ENCODE data around the gene YPEL2.
A peak's percentile ranks its signal among the peaks of the same experiment; 100 is the strongest.

Gene YPEL2

DNA sequence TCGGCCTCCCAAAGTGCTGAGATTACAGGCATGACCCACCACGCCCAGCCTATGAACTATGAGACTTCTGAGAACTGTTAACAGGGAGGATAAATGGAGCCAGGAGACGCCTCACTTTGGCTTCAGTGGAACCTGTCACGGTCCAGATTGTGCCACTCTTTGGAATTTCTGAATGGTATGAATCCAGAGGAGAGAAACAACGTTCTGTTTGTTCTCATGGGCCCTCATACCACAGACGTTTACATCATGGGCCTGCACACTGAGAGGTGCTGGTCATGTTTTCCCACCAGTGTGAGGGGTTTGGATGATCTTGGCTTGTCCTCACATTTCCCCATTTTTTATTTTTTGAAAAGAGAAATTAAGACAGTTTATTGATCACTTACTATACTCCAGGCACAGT is 90.3 kb downstream of the YPEL2 start:
- Histone ChIP-seq H3K9ac (ENCODE audit: low read depth, low read length, poor library complexity, severe bottlenecking) (no peak overlapping the region), H3K4me2 (ENCODE audit: low read depth, low read length, poor library complexity, severe bottlenecking) (no peak overlapping the region), H3K27me3 (ENCODE audit: insufficient read depth, low read length, poor library complexity, severe bottlenecking) (no peaks in the 10 kb centered on the region), H3F3A (ENCODE audit: low read depth) (no peaks in the 10 kb centered on the region), H3K4me3 (ENCODE audit: low read length, poor library complexity, severe bottlenecking) (no peak overlapping the region), H2AFZ (ENCODE audit: low read length) (no peak overlapping the region), H3K9me2 (replicated peaks; ENCODE audit: low read depth, low read length) (no peaks in the 10 kb centered on the region), H4K20me1 (ENCODE audit: insufficient read depth, low read length, poor library complexity, severe bottlenecking) (no peaks in the 10 kb centered on the region), H3K36me3 (ENCODE audit: insufficient read depth, low read length) (no peaks in the 10 kb centered on the region), H3K9me3 (ENCODE audit: insufficient read depth, low read depth, low read length) (no peaks in the 10 kb centered on the region), H3K4me1 (ENCODE audit: insufficient read depth, low read length, poor library complexity, severe bottlenecking) (no peaks in the 10 kb centered on the region), H3K79me2 (ENCODE audit: insufficient read depth, low read length) (no peaks in the 10 kb centered on the region)
- TF ChIP-seq CTCF (conservative IDR thresholded peaks at IDR 0.05; ENCODE audit: low read length) (no peak), EZH2phosphoT487 (IDR thresholded peaks at IDR 0.05; ENCODE audit: borderline replicate concordance) (no peak)

DNA sequence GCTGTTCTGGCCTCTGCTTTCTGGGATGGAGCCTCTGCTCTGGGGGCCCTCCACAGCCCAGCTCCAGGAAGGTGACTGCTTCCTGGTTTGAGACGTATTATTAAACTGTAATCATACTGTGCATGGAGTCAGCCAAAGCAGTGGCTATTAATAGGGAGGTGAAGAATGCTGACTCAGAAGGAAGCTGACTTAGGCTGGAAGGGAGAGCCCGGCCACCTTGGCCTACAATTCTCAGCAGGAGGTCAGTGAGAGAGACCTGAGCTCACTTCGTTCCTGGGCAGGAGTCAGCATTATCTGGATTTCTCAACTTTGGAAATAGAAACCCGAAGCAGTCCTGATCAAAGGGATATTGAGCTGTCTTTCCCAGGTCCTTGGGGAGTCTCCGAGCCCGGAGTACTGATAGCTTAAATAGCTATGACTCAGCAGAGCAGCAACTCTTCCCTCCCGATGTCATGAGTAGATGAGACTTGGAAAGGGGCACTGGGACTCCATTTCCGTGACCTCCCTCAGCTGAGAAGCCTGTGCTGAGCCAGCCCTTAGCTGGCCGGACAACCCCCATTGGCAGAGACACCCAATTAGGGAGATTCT is 91.8 kb downstream of the YPEL2 start:
- TF ChIP-seq EZH2phosphoT487 (IDR thresholded peaks at IDR 0.05; ENCODE audit: borderline replicate concordance): no peak
- TF ChIP-seq CTCF (conservative IDR thresholded peaks at IDR 0.05; ENCODE audit: low read length): no peak
- H3K27me3 ChIP-seq (ENCODE audit: insufficient read depth, low read length, poor library complexity, severe bottlenecking): no peaks in the 10 kb centered on the region
- H3K9me2 ChIP-seq (replicated peaks; ENCODE audit: low read depth, low read length): no peaks in the 10 kb centered on the region
- no peaks in the 10 kb centered on the region for H3K36me3 ChIP-seq (ENCODE audit: insufficient read depth, low read length)
- H2AFZ ChIP-seq (ENCODE audit: low read length): peak overlapping the region; percentile 20; the same call in 1 of the 2 replicates
- H3F3A ChIP-seq (ENCODE audit: low read depth): no peaks in the 10 kb centered on the region
- no peaks in the 10 kb centered on the region for H3K4me1 ChIP-seq (ENCODE audit: insufficient read depth, low read length, poor library complexity, severe bottlenecking)
- H3K9me3 ChIP-seq (ENCODE audit: insufficient read depth, low read depth, low read length): no peaks in the 10 kb centered on the region
- H3K4me2 ChIP-seq (ENCODE audit: low read depth, low read length, poor library complexity, severe bottlenecking): no peak overlapping the region
- no peaks in the 10 kb centered on the region for H3K79me2 ChIP-seq (ENCODE audit: insufficient read depth, low read length)
- no peak overlapping the region for H3K4me3 ChIP-seq (ENCODE audit: low read length, poor library complexity, severe bottlenecking)
- H4K20me1 ChIP-seq (ENCODE audit: insufficient read depth, low read length, poor library complexity, severe bottlenecking): no peaks in the 10 kb centered on the region
- no peak overlapping the region for H3K9ac ChIP-seq (ENCODE audit: low read depth, low read length, poor library complexity, severe bottlenecking)

DNA sequence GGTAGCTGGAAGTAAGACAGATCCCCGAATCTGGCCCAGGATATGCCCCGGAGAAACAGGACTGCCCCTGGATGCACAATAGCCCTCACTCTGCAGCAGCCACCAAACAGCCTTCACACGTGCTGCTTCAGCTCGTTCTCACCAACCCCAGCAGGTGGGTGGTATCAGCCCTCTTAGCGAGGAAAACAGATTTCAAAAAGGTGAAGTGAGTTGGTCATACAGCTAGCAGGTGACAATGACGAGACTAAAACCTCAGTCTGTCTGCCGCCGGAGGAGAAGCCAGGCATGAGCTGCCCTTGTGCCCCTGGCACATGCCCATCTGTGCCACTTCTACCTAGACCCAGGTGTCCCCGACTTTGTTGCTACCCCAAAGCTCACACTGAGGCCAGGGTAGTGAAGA is 92.4 kb downstream of the YPEL2 start:
- H3K9ac ChIP-seq (ENCODE audit: low read depth, low read length, poor library complexity, severe bottlenecking): no peak overlapping the region
- no peaks in the 10 kb centered on the region for H4K20me1 ChIP-seq (ENCODE audit: insufficient read depth, low read length, poor library complexity, severe bottlenecking)
- H3K4me1 ChIP-seq (ENCODE audit: insufficient read depth, low read length, poor library complexity, severe bottlenecking): no peaks in the 10 kb centered on the region
- no peaks in the 10 kb centered on the region for H3K27me3 ChIP-seq (ENCODE audit: insufficient read depth, low read length, poor library complexity, severe bottlenecking)
- no peak overlapping the region for H3K4me2 ChIP-seq (ENCODE audit: low read depth, low read length, poor library complexity, severe bottlenecking)
- H2AFZ ChIP-seq (ENCODE audit: low read length): no peak overlapping the region
- H3K36me3 ChIP-seq (ENCODE audit: insufficient read depth, low read length): no peaks in the 10 kb centered on the region
- no peaks in the 10 kb centered on the region for H3K9me2 ChIP-seq (replicated peaks; ENCODE audit: low read depth, low read length)
- H3F3A ChIP-seq (ENCODE audit: low read depth): no peaks in the 10 kb centered on the region
- no peaks in the 10 kb centered on the region for H3K79me2 ChIP-seq (ENCODE audit: insufficient read depth, low read length)
- H3K9me3 ChIP-seq (ENCODE audit: insufficient read depth, low read depth, low read length): no peaks in the 10 kb centered on the region
- H3K4me3 ChIP-seq (ENCODE audit: low read length, poor library complexity, severe bottlenecking): no peak overlapping the region
- TF ChIP-seq CTCF (conservative IDR thresholded peaks at IDR 0.05; ENCODE audit: low read length) (no peak), EZH2phosphoT487 (IDR thresholded peaks at IDR 0.05; ENCODE audit: borderline replicate concordance) (no peak)
